Kidney capillary endothelial cell (primary cell): ENCODE results near the gene SLX4IP.

ENCODE experiments used
- DNase-seq: peaks from one replicate; pipeline ENCODE4 v3.0.0-alpha.2; 2018; ENCODE audit warnings: low spot score

The SLX4IP gene

DNA sequence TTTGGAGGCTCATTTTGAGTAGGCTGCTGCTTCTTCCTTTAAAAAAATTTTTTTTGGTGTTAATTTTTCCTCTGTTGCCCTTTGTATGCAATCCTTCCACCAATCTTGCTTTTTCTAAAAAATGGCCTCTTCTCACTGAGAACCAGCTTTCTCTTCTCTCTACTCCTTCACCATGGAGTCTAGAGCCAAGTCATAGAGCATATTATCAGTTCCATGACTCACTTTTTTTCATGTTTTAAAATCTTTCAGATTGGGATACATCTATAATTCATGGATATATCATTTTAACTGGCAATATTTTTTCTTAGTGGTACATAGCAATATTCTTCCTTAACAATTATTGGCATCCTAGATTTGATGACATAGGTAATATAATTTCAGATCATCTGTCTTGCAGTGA is 62.7 kb downstream of the SLX4IP start:
- DNase-seq: no peak

DNA sequence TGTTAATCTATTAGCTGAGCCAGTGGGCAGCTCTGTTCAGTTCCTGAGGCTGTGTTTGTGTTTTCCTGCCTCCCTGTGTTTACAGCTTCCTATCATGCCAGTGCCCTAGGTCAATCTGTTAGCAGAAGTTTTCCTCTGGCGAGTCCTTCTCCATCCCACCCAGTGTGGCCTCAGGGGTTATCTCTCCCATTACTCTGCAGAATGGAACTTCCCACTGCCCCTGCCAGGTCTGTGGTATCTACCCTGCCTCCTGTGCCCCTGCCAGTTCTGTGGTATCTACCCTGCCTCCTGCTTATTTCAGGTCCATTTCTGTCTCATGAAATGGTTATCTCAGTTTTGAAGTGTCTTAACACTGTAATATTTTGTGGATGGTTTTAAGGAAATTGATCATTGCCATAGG is 63.1 kb downstream of the SLX4IP start:
- no peak for DNase-seq

DNA sequence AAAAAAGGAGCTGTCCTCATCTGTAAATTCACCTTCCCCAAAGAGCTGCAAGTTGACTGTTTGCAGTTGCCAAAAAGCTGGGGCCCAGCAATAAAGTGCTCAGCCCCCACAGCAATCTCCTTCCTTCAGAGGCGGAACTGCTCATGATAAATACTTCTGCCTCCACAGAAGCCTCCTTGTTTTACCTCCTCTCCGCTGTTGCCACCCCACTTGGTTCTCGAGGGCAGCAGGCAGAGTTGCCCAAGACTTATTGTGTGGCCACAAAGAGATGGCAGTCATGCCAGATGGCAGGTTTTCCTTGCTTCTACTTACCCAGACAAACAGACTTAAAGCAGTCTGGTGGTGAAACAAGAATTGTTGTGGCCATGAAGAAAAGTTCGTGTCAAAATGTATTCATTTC is 66.3 kb downstream of the SLX4IP start:
- no peak for DNase-seq

DNA sequence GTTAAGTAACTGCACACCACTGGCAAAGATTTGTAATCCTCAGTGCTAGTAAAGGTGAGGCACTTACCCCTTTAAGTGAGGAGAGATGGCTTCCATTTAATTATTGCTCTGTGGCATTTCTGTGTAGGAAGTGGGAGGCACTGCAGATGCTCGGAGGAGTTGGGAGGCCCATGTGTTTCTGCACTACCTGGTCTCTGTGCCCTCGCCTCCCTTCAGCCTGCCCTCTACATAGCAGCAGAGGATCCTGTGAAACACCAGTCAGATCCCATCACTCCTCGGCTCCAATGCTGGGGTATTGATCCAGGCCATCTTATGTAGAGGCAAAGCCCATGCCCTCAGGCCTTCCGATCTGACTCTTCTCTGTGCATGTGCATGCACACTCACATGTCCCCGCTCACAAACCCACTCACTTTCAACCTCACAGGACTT is 67.0 kb downstream of the SLX4IP start:
- no peak for DNase-seq

DNA sequence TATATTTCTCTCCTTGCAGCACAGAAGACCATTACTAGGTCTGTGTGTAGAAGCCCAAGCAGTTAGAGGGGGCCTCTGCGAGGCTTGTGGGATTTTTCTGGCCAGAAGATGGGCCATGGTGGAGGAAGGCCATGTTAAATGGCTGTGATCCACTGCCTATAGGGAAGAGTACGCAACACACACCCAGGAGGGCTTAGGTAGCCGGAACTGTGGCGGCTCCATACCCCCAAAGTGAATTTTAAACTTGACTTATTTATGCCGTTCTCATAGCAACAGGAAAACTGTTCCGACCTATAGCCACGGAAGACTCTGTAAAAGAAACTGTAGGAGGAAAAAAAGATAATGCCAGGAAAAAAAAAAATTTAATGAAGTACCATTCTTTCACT is 69.5 kb downstream of the SLX4IP start:
- DNase-seq: no peak

DNA sequence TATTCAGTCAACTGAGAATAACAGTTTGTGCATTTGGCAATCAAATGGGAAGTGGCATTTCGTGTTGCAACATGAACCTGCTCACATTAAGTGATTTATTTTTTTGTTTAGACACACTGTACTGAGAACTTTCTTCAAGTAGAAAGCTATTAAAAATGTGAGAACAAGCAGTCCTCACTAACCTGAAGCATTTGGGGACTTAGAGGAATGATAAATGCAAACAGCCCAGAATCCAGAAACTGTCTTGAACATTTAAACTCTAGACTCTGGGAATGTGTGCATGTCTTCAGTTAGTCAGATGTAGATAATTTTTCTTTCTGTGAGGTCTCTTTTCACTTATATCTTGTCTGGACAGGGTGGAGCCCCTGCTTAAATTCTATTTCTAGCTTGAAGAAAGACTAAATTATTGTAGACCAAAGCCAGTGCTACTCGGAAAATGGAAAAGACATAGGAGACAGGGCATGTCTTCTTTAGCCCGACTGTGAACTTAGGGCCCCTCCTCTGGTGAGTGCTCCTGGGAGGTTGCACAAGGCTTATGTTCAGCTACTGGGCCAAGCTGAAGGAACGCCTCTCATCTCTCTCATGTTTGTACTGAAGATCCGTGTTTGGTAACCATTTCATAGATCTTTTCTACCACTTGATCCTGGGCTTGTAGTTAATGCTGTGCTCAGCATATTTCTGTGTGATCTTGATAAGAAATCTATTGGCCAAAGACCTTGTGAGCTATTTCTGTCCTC is 70.1 kb downstream of the SLX4IP start:
- DNase-seq: no peak

DNA sequence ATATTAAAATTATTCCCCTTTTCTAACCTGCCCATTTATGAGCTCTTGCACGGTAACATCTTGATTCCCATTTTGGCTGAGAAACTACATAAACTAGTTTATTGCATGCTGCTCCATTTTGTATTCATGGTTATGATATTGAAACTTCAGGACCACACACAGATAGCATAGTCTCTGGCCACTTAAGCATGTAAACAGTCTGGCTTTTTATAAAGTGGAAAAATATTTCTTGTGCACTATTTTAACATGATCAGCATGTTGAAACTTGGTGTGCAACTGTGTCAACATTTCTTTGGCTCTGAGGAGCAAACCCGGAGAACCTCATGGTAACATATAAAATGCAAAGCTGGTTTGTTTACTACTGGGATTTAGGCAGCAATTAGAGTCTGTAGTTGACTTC is 70.7 kb downstream of the SLX4IP start:
- no peak for DNase-seq

DNA sequence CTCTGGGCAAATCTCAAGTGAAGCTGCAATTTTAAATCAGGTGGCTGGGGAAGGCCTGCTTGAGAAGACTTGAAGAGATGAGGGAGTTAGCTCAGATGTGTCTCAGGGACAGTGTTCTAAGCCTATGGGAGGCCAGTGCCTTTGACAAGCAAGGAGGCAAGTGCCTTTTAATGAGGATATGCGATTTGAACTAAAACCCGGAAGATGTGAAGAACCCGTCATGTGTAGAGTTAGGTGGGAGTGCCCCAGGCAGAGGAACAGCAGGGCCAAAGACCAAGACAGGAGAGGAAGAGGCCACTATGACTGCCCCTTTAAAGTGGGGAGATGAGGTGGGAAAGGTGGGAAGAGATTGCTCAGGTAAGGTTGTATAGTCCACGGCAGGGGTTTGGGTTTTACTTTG is 71.9 kb downstream of the SLX4IP start:
- DNase-seq: no peak

DNA sequence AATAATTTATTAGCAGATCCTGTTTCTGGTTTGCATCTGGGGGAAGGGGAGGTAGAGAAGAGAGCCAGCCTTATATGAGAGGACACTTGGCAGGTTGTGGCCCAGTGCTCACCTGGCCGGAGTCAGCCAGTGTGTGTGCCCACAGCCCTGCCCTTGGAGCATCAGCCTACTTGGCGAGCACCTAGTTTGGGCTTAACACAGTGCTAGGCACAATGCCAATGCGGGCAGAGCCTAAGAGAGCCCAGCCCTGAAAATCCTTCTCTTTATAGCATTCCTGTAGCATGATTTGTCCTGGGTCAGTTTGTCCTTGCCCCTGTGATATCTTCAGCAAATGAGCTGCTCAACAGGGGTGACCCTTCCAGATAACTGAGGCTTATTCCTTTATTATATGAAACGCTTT is 73.0 kb downstream of the SLX4IP start:
- no peak for DNase-seq

DNA sequence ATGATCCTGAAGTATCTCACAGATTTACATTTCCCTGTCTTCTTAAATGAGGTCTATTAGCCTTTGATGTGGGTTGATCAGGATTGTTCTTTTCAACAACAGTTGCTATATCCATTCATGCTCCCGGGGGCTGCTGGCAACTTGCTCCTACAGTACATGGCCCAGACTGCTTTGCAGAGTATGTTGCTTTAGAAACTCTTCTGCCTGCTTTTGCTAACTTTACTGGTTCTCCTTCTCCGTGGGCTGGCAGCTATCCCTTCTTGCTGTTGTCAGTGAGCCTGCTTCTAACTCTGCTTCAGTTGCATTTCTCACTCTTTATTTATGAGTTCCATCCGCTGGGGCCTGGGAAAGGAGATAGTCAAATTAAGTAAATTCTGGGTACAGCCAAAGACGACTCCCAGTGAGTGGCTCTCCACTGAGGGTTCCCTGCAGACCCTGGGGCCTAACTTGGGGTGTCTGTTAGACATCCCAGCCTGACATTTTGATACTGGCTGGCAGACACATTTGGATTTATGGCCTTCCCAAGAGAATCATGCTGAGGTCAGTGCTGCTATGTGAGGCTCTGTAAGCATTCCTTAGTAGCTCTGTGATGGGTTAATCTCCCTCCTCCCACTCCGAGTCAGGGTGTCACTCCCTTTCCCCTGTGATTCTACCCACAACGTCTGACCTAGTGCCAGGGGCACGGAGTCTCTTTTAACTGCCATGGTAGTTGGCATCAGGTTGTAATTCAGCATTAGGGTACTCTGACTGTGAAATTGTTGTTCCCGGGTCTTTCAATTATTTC is 73.6 kb downstream of the SLX4IP start:
- no peak for DNase-seq

DNA sequence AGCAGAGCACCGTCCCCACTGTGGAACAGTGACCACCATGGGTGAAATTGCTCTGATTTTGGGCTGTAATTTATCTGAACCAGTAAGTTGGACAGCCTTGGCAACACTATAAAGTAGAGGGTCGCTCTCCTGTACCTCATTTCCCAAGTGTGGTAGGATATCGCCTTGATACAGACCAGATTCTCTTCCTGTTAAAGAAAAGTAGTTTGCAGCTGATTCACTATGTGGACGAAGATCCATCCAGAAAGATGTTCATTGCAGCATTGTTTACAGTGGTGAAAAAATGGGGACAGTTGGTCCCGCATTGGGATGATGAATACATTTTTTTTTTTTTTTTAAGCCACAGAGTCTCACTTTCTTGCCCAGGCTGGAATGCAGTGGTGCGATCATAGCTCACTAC is 74.3 kb downstream of the SLX4IP start:
- DNase-seq: no peak

DNA sequence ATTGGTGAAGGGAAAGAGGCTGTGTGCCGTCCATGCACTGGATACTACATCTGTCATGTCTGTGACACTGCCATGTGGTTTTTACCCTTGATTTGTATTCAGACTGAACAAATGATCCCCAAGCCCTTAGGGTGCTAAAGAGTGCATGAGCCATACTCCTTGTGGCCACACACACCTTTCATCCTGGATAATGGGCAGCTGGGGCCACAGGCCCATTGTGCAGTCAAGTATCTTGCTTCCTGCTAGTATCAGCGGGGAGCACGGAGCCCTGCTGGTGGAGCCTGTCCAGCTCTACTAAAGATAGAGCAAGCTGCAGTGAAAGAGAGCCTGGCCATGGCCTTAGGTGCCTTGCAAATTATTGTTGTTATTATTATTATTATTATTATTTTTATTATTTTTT is 75.1 kb downstream of the SLX4IP start:
- DNase-seq: no peak

DNA sequence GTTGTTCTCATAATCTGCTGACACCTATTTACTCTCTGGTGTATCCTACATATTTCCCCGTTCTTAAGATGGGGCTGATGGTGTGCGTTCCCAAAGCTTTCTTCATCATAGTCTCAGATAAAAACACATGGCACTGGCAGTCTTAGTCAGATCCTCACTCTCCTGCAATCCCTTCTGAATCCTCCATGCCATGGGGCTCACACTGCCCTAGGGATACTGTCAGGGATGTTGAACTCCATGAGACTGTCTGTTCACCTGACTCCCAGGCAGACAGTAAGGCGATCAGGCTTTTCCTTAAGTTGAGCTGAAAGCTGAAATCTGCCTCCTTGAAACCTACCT is 76.0 kb downstream of the SLX4IP start:
- no peak for DNase-seq

DNA sequence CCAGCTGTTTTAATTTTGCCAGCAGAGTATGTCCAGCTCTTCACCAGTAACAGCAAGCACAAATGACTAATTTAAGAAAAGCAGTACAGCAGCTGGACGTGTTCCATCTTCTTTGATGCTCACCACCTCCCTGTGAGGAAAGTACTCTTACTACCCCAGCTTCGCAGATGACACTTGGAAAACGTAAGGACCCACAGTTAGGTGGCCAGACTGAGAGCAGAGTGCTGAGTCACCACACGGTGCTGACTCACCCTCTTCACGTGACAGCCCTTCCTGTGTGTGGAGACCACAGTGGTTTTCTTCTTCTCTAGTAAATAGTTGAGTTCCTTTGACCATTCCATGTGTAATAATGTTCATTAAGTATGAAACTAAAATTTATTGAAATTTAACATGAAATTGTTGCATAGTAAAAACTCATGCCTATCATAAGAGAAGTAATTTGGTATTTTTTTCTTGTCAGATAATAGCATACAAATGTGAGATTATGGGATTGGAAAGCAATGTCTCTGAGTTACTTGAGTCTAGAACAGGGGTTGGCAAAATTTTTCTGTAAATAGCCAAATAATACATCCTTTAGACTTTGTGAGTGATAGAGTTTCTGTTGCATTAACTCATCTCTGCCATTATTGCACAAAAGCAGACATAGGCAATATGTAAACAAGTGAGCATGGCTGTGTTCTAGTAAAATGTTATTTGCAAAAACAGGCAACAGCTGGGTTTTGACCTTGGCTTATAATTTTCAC is 76.6 kb downstream of the SLX4IP start:
- peak; percentile 90 for DNase-seq

DNA sequence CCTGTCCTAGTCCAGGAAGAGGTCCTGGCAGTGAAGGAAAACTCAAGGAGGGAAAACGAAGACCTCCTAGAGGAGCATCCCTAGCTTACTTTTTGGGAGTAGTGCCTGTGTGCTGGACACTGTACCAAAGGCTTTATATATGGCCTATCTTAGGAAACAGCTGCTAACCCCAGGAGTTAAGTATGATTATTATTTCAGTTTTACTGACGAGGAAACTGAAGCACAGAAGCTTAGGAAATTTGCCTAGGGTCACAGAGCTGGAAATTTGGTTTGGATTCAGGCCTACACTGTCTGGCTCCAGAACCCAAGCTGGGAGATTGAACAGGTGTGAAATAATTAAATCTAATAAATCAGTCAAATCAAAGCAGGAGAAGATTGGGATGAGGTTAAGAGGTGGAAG is 78.0 kb downstream of the SLX4IP start:
- no peak for DNase-seq

DNA sequence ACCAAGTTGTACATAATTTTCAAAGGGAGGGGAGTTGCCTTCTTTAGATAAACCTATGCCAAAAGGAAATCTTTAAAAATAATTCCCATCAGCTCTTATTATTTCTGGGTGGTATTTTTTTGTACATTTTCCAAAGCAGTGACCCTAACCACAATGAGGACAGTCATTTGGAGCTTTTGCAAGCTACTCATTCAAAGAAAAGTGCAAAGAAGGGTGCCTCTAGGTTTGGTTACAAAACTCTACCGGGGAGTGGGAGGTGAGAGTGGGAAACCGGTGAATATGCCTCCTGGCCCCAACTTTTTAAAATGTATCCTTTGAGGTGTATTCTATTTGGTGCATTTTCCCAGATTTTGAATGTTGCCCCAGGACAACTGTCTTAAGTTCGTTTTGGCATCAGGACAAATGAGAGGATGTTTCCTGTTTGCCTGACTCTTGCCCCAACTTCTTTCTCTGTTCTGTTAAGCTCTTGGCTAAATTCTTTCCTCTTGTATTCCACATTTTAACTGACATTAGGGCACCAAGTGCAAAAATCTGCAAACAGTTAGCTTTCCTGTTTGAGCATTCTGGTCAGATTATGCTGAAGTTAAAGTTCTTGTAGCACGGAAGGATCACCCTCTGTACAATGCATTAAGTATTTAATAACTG is 78.9 kb downstream of the SLX4IP start:
- no peak for DNase-seq

DNA sequence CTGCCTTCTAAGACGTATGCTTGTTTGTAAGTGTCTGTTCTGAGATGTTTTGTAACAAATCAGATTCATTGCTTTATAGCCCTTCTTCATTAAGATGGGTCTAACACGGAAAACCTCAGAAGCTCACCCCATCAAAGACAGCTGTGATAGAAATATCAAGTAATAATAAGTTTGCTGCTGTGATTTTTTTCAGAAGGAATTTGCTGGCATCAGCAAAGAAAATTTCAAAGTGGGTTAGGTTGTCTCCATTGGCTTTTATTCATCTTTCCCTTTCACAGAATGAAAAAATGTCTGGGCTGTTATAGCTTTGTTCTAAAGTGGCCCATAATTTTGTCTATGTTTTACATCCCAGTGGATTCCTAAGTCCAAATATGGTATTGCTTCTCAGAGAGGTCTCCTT is 81.4 kb downstream of the SLX4IP start:
- no peak for DNase-seq

DNA sequence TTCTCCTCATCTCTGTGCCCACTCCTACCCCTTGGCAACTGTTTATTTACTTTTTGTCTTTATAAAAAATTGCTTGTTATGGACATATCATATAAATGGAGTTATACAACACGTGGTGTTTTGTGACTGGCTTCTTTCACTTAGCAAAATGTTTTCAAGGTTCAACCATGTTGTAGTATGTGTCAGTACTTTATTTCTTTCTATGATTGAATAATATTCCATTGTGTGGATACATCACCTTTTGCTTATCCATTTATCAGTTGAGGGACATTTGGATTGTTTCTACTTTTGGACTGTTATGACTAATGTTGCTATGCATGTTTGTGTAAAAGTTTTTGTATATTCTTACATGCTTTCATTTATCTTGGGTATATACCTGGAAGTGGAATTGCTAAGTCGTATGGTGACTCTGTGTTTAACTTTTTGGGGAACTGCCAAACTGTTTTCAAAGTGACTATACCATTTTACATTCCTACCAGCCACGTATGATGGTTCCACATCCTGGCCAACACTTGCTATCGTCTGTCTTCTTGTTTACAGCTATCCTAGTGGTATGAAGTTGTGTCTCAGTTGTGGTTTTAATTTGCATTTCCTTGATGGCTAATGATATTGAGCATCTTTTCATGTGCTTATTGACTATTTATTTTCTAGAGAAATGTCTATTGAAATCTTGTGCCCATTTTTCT is 84.4 kb downstream of the SLX4IP start:
- no peak for DNase-seq

DNA sequence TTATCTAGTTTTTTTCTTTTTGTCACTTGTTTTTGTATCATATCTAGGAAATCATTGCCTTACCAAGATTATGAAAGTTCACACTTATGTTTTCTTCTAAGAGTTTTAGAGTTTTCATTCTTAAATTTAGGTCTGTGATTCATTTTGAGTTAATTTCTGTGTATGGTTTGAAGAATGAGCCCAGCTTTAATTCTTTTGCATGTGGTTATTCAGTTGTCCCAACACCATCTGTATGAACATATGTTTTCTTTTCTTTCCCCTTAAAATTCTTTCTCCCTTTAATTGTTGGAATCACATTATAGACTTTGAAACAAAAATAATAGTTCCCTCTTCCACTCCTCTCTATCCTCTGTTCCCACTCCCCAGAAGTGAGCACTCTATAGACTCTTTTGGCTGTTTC is 85.4 kb downstream of the SLX4IP start:
- no peak for DNase-seq

DNA sequence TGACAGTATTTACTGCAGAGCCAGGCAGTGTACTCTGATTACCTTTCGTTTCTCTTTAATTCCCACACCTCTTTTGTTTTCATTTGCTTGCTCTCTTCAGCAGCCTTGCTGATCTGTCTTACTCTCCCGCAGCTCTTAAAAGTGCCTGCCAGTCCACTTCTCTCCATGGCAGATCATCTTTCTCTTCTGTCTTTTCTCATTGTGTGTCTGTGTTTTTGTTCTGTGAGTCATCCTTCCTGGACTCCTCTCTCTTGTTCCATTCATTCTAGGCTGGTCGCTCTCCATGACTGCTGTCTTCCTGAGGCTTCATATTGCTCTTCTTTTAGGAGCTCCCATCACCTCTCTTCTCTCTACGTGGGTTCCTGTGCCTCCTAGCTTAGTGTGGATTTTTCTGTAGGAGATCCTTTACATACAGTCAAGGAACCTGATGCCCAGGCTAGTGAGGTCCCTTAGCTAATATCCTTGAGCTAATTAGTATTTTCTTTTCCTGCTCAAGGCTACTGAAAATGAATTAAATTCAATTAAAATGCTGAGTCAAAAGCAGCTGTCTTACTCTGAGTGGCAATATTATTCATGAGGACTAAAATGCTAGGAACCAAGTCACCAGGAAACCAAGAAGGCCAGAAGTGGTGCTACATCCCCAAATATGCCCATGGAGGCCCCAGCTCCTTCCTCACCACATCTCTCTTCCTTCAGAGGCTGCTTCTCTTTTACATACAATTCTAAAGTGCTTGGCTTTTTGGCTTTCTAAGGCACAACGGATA is 86.1 kb downstream of the SLX4IP start:
- DNase-seq: no peak

DNA sequence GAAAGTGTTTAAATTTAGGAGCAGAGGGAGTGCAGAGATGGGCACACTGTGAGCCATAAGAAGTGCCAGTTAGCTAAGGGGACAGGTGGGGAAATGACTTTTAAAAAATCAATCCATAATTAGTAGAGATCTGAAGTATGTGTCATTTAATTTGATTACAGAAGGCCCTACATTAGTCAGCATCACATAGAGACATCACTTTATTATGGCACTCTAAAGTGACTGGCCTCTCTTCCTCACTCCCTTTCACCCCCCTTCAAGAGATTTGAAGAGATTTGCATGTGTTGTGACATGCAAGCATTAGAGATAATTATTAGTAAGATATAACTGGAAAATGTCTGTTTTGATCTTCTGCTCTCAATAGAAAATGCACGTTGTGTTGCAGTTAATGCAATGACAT is 86.7 kb downstream of the SLX4IP start:
- no peak for DNase-seq
